HEK293 (cell line): Measurements from ENCODE around the gene CDC14A.
A peak's percentile ranks its signal among the peaks of the same experiment; 100 is the strongest.
"Not testable (repeated sequence)": the region's sequence is repeated elsewhere in the genome, so short reads cannot be mapped to it uniquely, and the experiment has no call there.

ENCODE experiments used
- CTCF ChIA-PET: fragments of 350-600 bp; formaldehyde crosslinking; extraction: SDS; loops from one replicate; lab custom pipeline; 2021; ENCODE audit warnings: antibody characterized with exemption; lab: Yijun Ruan, JAX
- POLR2A ChIA-PET: fragments of 300-600 bp; formaldehyde crosslinking; extraction: SDS; loops from one replicate; lab custom pipeline; 2020; ENCODE audit warnings: antibody characterized with exemption, inconsistent platforms; lab: Yijun Ruan, JAX
- H3K27ac ChIP-seq: fragments of 200-500 bp; sonication (Bioruptor generic); 2 replicates; pipeline ENCODE4 v1.5.1; 2014; ENCODE audit warnings: low read depth, low read length, control low read depth, inconsistent platforms; ENCODE audit errors: extremely low read depth
- H3K36me3 ChIP-seq, 2 experiments: fragments of 200-500 bp in 1 of 2; sonication (Bioruptor generic) in 1 of 2; 1 replicate in 1 of 2; 2 replicates in 1 of 2; pipeline ENCODE4 v1.5.1; 2014 to 2017; ENCODE audit warnings: inconsistent platforms in 2 of 2, low read length in 2 of 2; ENCODE audit not compliant: control insufficient read depth in 2 of 2, insufficient read depth in 1 of 2
- H3K4me1 ChIP-seq: fragments of 200-500 bp; sonication (Bioruptor generic); 2 replicates; pipeline ENCODE4 v1.5.1; 2014; ENCODE audit warnings: mild to moderate bottlenecking, low read length, inconsistent platforms; ENCODE audit not compliant: control insufficient read depth, insufficient read depth
- H3K4me3 ChIP-seq: 2 replicates; pipeline ENCODE4 v1.5.1; 2011; ENCODE audit warnings: low read depth, mild to moderate bottlenecking, control low read depth, low read length, moderate library complexity
- H3K9me3 ChIP-seq: fragments of 200-500 bp; sonication (Bioruptor generic); 2 replicates; pipeline ENCODE4 v1.5.1; 2014; ENCODE audit warnings: low read depth, low read length, inconsistent platforms; ENCODE audit not compliant: control insufficient read depth, insufficient read depth
- EGR2 ChIP-seq: fragments of 450-650 bp; formaldehyde crosslinking; IDR thresholded peaks from 2 replicates; pipeline ENCODE4 v1.5.1; 2016; ENCODE audit warnings: low read depth, missing biosample characterization, missing genetic modification characterization
- PRDM4 ChIP-seq: fragments of 450-650 bp; formaldehyde crosslinking; IDR thresholded peaks from 2 replicates; pipeline ENCODE4 v1.5.1; 2017; ENCODE audit warnings: missing biosample characterization, missing genetic modification characterization
- REST ChIP-seq: fragments of 450-650 bp; formaldehyde crosslinking; IDR thresholded peaks from 2 replicates; pipeline ENCODE4 v1.5.1; 2016; ENCODE audit warnings: missing biosample characterization, missing genetic modification characterization
- SALL2 ChIP-seq: fragments of 450-650 bp; formaldehyde crosslinking; IDR thresholded peaks from 2 replicates; pipeline ENCODE4 v1.5.0; 2017; ENCODE audit warnings: missing biosample characterization, mild to moderate bottlenecking, missing genetic modification characterization, borderline replicate concordance
- YY2 ChIP-seq: fragments of 450-650 bp; formaldehyde crosslinking; IDR thresholded peaks from 2 replicates; pipeline ENCODE4 v1.5.1; 2016; ENCODE audit warnings: missing biosample characterization, missing genetic modification characterization
- ZNF146 ChIP-seq: fragments of 450-650 bp; formaldehyde crosslinking; IDR thresholded peaks from 2 replicates; pipeline ENCODE4 v1.5.1; 2016; ENCODE audit warnings: missing biosample characterization, missing genetic modification characterization
- ZNF16 ChIP-seq: fragments of 450-650 bp; formaldehyde crosslinking; IDR thresholded peaks from 2 replicates; pipeline ENCODE4 v1.5.1; 2016; ENCODE audit warnings: low read depth, missing biosample characterization, missing genetic modification characterization
- ZNF514 ChIP-seq: fragments of 450-650 bp; formaldehyde crosslinking; IDR thresholded peaks from 2 replicates; pipeline ENCODE4 v1.5.1; 2016; ENCODE audit warnings: missing biosample characterization, missing genetic modification characterization
- ZNF580 ChIP-seq: fragments of 450-650 bp; formaldehyde crosslinking; IDR thresholded peaks from 2 replicates; pipeline ENCODE4 v1.5.1; 2016; ENCODE audit warnings: missing biosample characterization, missing genetic modification characterization
- ZNF629 ChIP-seq: fragments of 450-650 bp; formaldehyde crosslinking; IDR thresholded peaks from 2 replicates; pipeline ENCODE4 v1.5.1; 2017; ENCODE audit warnings: missing biosample characterization, missing genetic modification characterization
- ZNF707 ChIP-seq: fragments of 450-650 bp; formaldehyde crosslinking; IDR thresholded peaks from 2 replicates; pipeline ENCODE4 v1.5.1; 2016; ENCODE audit warnings: missing biosample characterization, missing genetic modification characterization

CDC14A gene

GRCh38 chr1:100366209-100366525 lies 13.9 kb downstream of the CDC14A start (continued):
- TF ChIP-seq REST: no peak

DNA sequence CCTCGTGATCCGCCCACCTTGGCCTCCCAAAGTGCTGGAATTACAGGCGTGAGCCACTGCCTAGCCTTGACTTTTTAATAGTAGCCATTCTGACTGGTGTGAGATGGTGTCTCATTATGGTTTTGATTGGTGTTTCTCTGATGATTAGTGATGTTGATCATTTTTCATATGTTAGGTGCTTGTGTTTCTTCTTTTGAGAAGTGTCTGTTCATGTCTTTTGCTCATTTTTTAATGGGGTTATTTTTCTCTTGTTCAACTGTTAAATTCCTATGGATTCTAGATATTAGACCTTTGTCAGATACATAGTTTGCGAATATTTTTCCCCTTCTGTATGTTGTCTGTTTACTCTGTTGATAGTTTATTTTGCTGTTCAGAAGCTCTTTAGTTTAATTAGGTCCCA lies 17.0 kb downstream of the CDC14A start:
- H3K4me3 ChIP-seq, H3K9me3 ChIP-seq, POLR2A ChIA-PET, H3K4me1 ChIP-seq, H3K27ac ChIP-seq, H3K36me3 ChIP-seq: not testable (repeated sequence)
- CTCF ChIA-PET: interaction anchor here (0.8 to 1.2 kb wide), 2 partner anchors 10 to 11 kb away, joined by 4 read pairs; no protein-coding TSS in a partner anchor

GRCh38 chr1:100373953-100374352 lies 21.6 kb downstream of the CDC14A start:
- H3K4me3 ChIP-seq, CTCF ChIA-PET, H3K9me3 ChIP-seq, H3K36me3 ChIP-seq, POLR2A ChIA-PET, H3K4me1 ChIP-seq, H3K27ac ChIP-seq: not testable (repeated sequence)
- TF ChIP-seq ZNF146 (peak; percentile 89), ZNF580 (tag by site-specific recombination) (peak; percentile 78; the same call in 1 of the 2 replicates)

DNA sequence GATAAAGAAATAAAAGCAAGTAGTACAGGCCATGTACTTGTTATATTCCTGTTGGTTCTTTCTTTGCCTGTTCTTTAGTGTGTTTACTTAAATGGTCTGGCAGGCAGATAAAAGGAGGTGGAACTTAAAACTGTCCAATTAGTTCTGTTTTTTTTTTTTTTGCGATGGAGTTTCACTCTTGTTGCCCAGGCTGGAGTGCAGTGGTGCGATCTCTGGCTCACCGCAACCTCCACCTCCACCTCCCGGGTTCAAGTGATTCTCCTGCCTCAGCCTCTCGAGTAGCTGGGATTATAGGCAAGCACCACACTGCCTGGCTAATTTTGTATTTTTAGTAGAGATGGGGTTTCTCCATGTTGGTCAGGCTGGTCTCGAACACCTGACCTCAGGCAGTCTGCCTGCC lies 24.6 kb downstream of the CDC14A start:
- H3K27ac ChIP-seq, H3K9me3 ChIP-seq, H3K4me1 ChIP-seq, H3K4me3 ChIP-seq, POLR2A ChIA-PET, H3K36me3 ChIP-seq: not testable (repeated sequence)
- TF ChIP-seq PRDM4: peak; percentile 87
- CTCF ChIA-PET: interaction anchor here (0.6 kb wide), 1 partner anchor 14 kb away, joined by 3 read pairs; no protein-coding TSS in a partner anchor

- ChIA-PET CTCF (no interaction called here), POLR2A (no interaction called here)
- Histone ChIP-seq H3K27ac (no peak overlapping the region), H3K4me3 (no peak overlapping the region), H3K9me3 (no peaks in the 10 kb centered on the region), H3K4me1 (0 out of 2 replicates have a peak, but pooled peaks cover 5% of the 10 kb centered on the region), H3K36me3 (no peaks in the 10 kb centered on the region)
- TF ChIP-seq ZNF16 (tag by site-specific recombination) (no peak), EGR2 (tag by site-specific recombination) (no peak), ZNF707 (no peak), SALL2 (tag by site-specific recombination) (no peak), ZNF629 (tag by site-specific recombination) (0 out of 2 replicates have a peak, but pooled peaks have one; percentile 34), YY2 (no peak), ZNF514 (tag by site-specific recombination) (no peak)
These were observed 25.5 kb downstream of the CDC14A start for GRCh38 chr1:100377590-100378361.
